Measurements from ENCODE around the gene SHISAL1. TPM values are rescaled to one million over a fixed set of nuclear protein-coding genes. Genes with fewer than 3 reads are reported as not detected.
A peak's percentile ranks its signal among the peaks of the same experiment; 100 is the strongest.

Gene SHISAL1
- total and polyA plus RNA-seq, 4 donors = 0.12 to 0.74 (median 0.34) TPM

DNA sequence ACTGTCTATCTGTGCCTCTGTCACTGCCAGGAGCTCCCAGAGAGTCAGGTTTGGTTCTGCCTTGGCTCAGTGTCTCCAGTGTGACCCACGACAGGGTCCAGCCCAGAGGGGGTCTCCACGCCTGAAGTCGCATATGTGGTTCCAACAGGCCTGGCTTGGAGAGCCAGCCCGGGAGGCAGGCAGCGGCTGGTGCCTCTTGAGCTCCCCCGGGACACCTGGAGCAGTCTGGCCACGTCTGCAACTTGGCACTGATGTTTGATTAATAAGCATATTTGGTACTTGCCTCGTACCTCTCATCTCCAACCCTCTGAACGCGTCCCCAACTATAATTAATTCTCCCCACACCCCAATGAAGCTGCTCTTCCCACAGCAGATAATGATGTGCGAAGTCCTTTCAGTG is 31.7 kb upstream of the SHISAL1 start:
- no peak for ATAC-seq (ENCODE audit: insufficient read depth, low FRiP score)
- 71 to 87% methylated on average over 11 of the region's 11 CpGs for WGBS, 2 donors
- peaks cover 0 to 3% (median 2%) of the 10 kb centered on the region in 5 donors for H3K4me1 ChIP-seq (ENCODE audit: control insufficient read depth in 5 of 5, insufficient read depth in 5 of 5, low read length in 5 of 5)
- H3K9me3 ChIP-seq (ENCODE audit: control insufficient read depth in 4 of 4, insufficient read depth in 3 of 4, low read length in 3 of 4) = no peaks in the 10 kb centered on the region
- no peak overlapping the region for H3K9ac ChIP-seq (ENCODE audit: insufficient read depth in 1 of 2, low read length in 2 of 2)
- DNase-seq = no peak
- H3K27me3 ChIP-seq (ENCODE audit: control insufficient read depth in 3 of 3, insufficient read depth in 3 of 3, low read length in 2 of 3) = peaks cover 0 to 5% (median 0%) of the 10 kb centered on the region in 3 donors
- no peaks in the 10 kb centered on the region for H3K36me3 ChIP-seq (ENCODE audit: control insufficient read depth in 4 of 4, insufficient read depth in 4 of 4, low read length in 4 of 4)
- TF ChIP-seq, protein P1, sequence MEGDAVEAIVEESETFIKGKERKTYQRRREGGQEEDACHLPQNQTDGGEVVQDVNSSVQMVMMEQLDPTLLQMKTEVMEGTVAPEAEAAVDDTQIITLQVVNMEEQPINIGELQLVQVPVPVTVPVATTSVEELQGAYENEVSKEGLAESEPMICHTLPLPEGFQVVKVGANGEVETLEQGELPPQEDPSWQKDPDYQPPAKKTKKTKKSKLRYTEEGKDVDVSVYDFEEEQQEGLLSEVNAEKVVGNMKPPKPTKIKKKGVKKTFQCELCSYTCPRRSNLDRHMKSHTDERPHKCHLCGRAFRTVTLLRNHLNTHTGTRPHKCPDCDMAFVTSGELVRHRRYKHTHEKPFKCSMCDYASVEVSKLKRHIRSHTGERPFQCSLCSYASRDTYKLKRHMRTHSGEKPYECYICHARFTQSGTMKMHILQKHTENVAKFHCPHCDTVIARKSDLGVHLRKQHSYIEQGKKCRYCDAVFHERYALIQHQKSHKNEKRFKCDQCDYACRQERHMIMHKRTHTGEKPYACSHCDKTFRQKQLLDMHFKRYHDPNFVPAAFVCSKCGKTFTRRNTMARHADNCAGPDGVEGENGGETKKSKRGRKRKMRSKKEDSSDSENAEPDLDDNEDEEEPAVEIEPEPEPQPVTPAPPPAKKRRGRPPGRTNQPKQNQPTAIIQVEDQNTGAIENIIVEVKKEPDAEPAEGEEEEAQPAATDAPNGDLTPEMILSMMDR (IDR thresholded peaks at IDR 0.05; ENCODE audit: control extremely low read depth, extremely low read depth) = no peak
- no peak overlapping the region for H3K4me3 ChIP-seq
- H3K27ac ChIP-seq (ENCODE audit: low read depth in 1 of 2, low read length in 1 of 2) = no peak overlapping the region

DNA sequence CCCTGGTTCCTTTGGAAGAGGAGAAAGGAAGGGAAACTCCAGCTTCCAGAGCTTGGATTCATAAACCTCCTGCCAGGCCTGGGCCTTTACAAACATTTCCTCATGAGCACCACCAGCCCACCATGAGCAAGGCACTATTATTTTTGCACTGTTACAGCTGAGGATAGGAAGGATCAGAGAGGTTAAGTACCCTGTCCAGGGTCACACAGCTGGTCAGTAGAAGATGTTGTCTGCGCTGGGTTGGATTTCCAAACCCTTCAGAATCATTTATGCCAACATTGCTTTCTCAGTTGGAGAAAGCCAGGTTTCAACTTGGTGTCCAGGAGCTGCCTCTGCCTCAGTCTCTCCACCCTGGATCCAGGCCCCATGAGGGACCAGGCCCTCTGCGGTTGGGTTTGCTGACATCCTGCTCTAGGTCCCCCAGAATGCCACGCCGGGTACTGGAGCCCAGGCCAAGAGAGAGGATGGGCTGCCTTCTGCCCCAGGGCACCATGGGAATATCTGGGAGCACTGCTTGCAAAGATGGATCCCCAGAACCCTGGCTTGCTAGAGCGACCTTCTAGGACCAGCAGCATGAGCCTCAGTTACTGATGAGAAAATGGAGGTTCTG is 29.7 kb upstream of the SHISAL1 start:
- Histone ChIP-seq H3K27ac (ENCODE audit: low read depth in 1 of 2, low read length in 1 of 2) (no peak overlapping the region), H3K4me1 (ENCODE audit: control insufficient read depth in 5 of 5, insufficient read depth in 5 of 5, low read length in 5 of 5) (peaks cover 0 to 2% (median 0%) of the 10 kb centered on the region in 5 donors), H3K4me3 (no peak overlapping the region), H3K27me3 (ENCODE audit: control insufficient read depth in 3 of 3, insufficient read depth in 3 of 3, low read length in 2 of 3) (peaks cover 0 to 4% (median 0%) of the 10 kb centered on the region in 3 donors), H3K9ac (ENCODE audit: insufficient read depth in 1 of 2, low read length in 2 of 2) (no peak overlapping the region), H3K9me3 (ENCODE audit: control insufficient read depth in 4 of 4, insufficient read depth in 3 of 4, low read length in 3 of 4) (no peaks in the 10 kb centered on the region), H3K36me3 (ENCODE audit: control insufficient read depth in 4 of 4, insufficient read depth in 4 of 4, low read length in 4 of 4) (no peaks in the 10 kb centered on the region)
- WGBS, 2 donors = 94 to 95% methylated on average over 5 of the region's 5 CpGs
- TF ChIP-seq, protein P1 (IDR thresholded peaks at IDR 0.05; ENCODE audit: control extremely low read depth, extremely low read depth) = no peak
- DNase-seq (no peak), ATAC-seq (ENCODE audit: insufficient read depth, low FRiP score) (no peak)

DNA sequence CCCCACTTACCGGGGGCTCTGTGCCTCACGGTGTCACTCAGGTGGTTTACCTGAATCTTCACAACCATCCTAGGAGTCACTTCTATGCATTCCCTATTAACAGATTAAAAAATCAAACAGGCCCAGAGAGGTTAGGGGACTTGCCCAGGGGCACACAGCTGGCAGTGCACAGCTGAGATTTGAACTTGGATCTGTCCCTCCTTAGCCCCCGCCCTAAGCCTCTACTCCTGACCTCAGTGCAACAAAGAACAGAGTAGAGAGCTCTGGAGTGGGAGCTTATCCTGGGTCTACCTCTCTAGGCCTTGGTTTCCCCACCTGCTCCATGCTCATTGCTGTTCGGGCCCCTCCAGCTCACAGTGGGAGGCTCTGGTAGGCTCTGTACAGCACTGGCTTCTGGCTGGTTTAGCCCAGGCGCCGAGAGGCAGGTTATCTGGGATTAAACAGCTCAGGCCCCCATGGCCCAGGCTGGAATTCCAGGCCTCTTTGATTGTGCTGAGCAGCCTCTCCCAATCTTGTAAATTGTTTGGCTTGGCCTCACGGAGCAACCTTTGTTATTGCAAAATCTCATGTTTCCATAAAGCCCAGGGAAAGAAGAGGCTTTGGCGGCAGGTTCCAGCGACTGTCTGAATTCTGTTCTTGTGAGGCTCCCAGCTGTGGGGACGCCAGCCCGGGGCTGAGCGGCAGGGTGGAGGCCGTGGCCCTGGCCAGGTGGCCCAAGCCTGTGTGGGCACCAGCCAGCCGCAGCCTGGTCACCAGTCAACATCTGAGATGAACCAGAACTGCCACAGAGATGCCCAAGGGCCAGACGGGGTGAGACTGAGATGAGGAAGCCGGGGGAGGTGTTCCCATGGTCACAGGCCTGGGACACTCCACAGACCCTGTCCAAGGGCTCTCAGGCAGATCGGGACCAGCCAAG is 28.9 kb upstream of the SHISAL1 start:
- peaks cover 0 to 2% (median 0%) of the 10 kb centered on the region in 5 donors for H3K4me1 ChIP-seq (ENCODE audit: control insufficient read depth in 5 of 5, insufficient read depth in 5 of 5, low read length in 5 of 5)
- H3K9ac ChIP-seq (ENCODE audit: insufficient read depth in 1 of 2, low read length in 2 of 2) = no peak overlapping the region
- H3K27me3 ChIP-seq (ENCODE audit: control insufficient read depth in 3 of 3, insufficient read depth in 3 of 3, low read length in 2 of 3) = peaks cover 0 to 9% (median 0%) of the 10 kb centered on the region in 3 donors
- H3K27ac ChIP-seq (ENCODE audit: low read depth in 1 of 2, low read length in 1 of 2) = no peak overlapping the region
- WGBS, 2 donors = 55 to 75% methylated on average over 17 of the region's 17 CpGs
- peak; percentile 35 for ATAC-seq (ENCODE audit: insufficient read depth, low FRiP score)
- H3K9me3 ChIP-seq (ENCODE audit: control insufficient read depth in 4 of 4, insufficient read depth in 3 of 4, low read length in 3 of 4) = no peaks in the 10 kb centered on the region
- DNase-seq = peak in 1 of 3 donors; percentile 48
- H3K4me3 ChIP-seq = no peak overlapping the region
- TF ChIP-seq, protein P1 (IDR thresholded peaks at IDR 0.05; ENCODE audit: control extremely low read depth, extremely low read depth) = no peak
- H3K36me3 ChIP-seq (ENCODE audit: control insufficient read depth in 4 of 4, insufficient read depth in 4 of 4, low read length in 4 of 4) = no peaks in the 10 kb centered on the region
